CD14-positive monocyte (primary cell): ENCODE results near the gene MIPOL1. TPM values are rescaled to one million over a fixed set of nuclear protein-coding genes. Genes with fewer than 3 reads are reported as not detected.

Experiments used
- DNase-seq, 3 donors: peaks; one replicate each; pipeline ENCODE4 v3.0.0-alpha.2; 2011 to 2022
- H2AFZ ChIP-seq: 2 replicates; pipeline ENCODE4 v1.6.0; 2012; ENCODE audit warnings: mild to moderate bottlenecking, low read depth, low read length, inconsistent platforms; ENCODE audit not compliant: insufficient read depth, poor library complexity, severe bottlenecking
- H3K27ac ChIP-seq, 2 donors: 1 replicate in 1 of 2; 2 replicates in 1 of 2; pipeline ENCODE4 v1.5.1; 2012 to 2013; ENCODE audit warnings: low read length in 2 of 2, control low read depth in 1 of 2, inconsistent platforms in 1 of 2, low read depth in 1 of 2, mild to moderate bottlenecking in 1 of 2
- H3K27me3 ChIP-seq, 2 donors: one replicate each; pipeline versions ENCODE4 v1.6.0 to v1.6.1; 2011 to 2013; ENCODE audit warnings: low read length in 2 of 2; ENCODE audit not compliant: control insufficient read depth in 2 of 2, insufficient read depth in 2 of 2
- H3K36me3 ChIP-seq, 2 donors: replicated peaks in 1 of 2; 1 replicate in 1 of 2; 2 replicates in 1 of 2; pipeline versions ENCODE4 v1.5.1 to v1.6.1; 2012 to 2013; ENCODE audit warnings: low read length in 2 of 2, control low read depth in 1 of 2, inconsistent platforms in 1 of 2, mild to moderate bottlenecking in 1 of 2; ENCODE audit not compliant: insufficient read depth in 2 of 2, control insufficient read depth in 1 of 2
- H3K4me1 ChIP-seq, 2 donors: 1 replicate in 1 of 2; 2 replicates in 1 of 2; pipeline versions ENCODE4 v1.5.1 to v1.6.1; 2012 to 2013; ENCODE audit warnings: low read length in 2 of 2, control low read depth in 1 of 2, inconsistent platforms in 1 of 2, mild to moderate bottlenecking in 1 of 2, moderate library complexity in 1 of 2; ENCODE audit not compliant: insufficient read depth in 2 of 2, control insufficient read depth in 1 of 2
- H3K4me2 ChIP-seq: replicated peaks from 2 replicates; pipeline ENCODE3; 2012; ENCODE audit warnings: low read length, moderate library complexity, mild to moderate bottlenecking; ENCODE audit not compliant: poor library complexity, severe bottlenecking; ENCODE audit errors: extremely low read depth
- H3K4me3 ChIP-seq, 3 experiments: fragments of 200-600 bp in 1 of 3; sonication (generic) in 1 of 3; replicated peaks in 1 of 3; 1 replicate in 2 of 3; 2 replicates in 1 of 3; pipeline ENCODE4 v1.5.1; 2011 to 2013; ENCODE audit warnings: low read length in 3 of 3, mild to moderate bottlenecking in 3 of 3, control low read depth in 2 of 3, low read depth in 2 of 3, inconsistent platforms in 1 of 3, moderate library complexity in 1 of 3
- H3K79me2 ChIP-seq: 2 replicates; pipeline ENCODE4 v1.6.0; 2012; ENCODE audit warnings: mild to moderate bottlenecking, control low read depth, inconsistent platforms, low read length, moderate library complexity; ENCODE audit not compliant: insufficient read depth
- H3K9ac ChIP-seq: 2 replicates; pipeline ENCODE4 v1.6.0; 2017; ENCODE audit warnings: low read length, mild to moderate bottlenecking; ENCODE audit not compliant: insufficient read depth, poor library complexity, severe bottlenecking
- H3K9me3 ChIP-seq, 2 donors: replicated peaks in 1 of 2; 1 replicate in 1 of 2; 2 replicates in 1 of 2; pipeline versions ENCODE4 v1.5.1 to v1.6.1; 2012 to 2013; ENCODE audit warnings: low read length in 2 of 2, control low read depth in 1 of 2; ENCODE audit not compliant: control insufficient read depth in 1 of 2, insufficient read depth in 1 of 2
- H4K20me1 ChIP-seq: 2 replicates; pipeline ENCODE4 v1.6.0; 2012; ENCODE audit warnings: mild to moderate bottlenecking, low read length, control low read depth, moderate library complexity; ENCODE audit not compliant: insufficient read depth
- H3K27ac Mint-ChIP-seq, 7 donors: one replicate each; pipeline ENCODE4 v1.8.0; 2020; ENCODE audit warnings: mild to moderate bottlenecking in 7 of 7, mixed read lengths in 7 of 7, moderate library complexity in 6 of 7, inconsistent platforms in 2 of 7
- H3K27me3 Mint-ChIP-seq, 3 donors: one replicate each; pipeline ENCODE4 v1.8.0; 2021 to 2022; ENCODE audit warnings: low read depth in 3 of 3, mild to moderate bottlenecking in 3 of 3, mixed read lengths in 3 of 3, moderate library complexity in 3 of 3, inconsistent platforms in 1 of 3
- H3K36me3 Mint-ChIP-seq, 2 donors: one replicate each; pipeline ENCODE4 v1.8.0; 2020; ENCODE audit warnings: mixed read lengths in 2 of 2, inconsistent platforms in 1 of 2, mild to moderate bottlenecking in 1 of 2
- H3K4me1 Mint-ChIP-seq: one replicate; pipeline ENCODE4 v1.8.0; 2020; ENCODE audit warnings: mild to moderate bottlenecking, mixed read lengths
- H3K4me3 Mint-ChIP-seq, 2 donors: one replicate each; pipeline ENCODE4 v1.8.0; 2020; ENCODE audit warnings: mild to moderate bottlenecking in 2 of 2, mixed read lengths in 2 of 2, moderate library complexity in 1 of 2
- H3K9me3 Mint-ChIP-seq, 7 donors: one replicate each; pipeline ENCODE4 v1.8.0; 2020 to 2022; ENCODE audit warnings: mixed read lengths in 7 of 7, mild to moderate bottlenecking in 6 of 7, moderate library complexity in 6 of 7, inconsistent platforms in 2 of 7
- WGBS: methylation state at CpG from one replicate; pipeline ENCODE4 v1.1.5; 2013; ENCODE audit warnings: missing lambda C conversion rate; ENCODE audit not compliant: insufficient coverage; 5-methylcytosine and 5-hydroxymethylcytosine counted together
- intact Hi-C, 2 donors: fragments of 100-400 bp; cut with micrococcal nuclease; formaldehyde crosslinking; loops; one replicate each; pipeline versions ENCODE4 v1.15.0 to v1.15.1; 2023
- polyA plus RNA-seq, 3 donors: library from polyadenylated mRNA; depleted of rRNA in 1 of 3; unstranded in 2 of 3; stranded (reverse) in 1 of 3; fragments of 300-500 nt in 2 of 3; fragments of >200 nt in 1 of 3; fragmentation: Illumina TruSeq in 2 of 3; gene quantifications; 1 replicate in 2 of 3; 2 replicates in 1 of 3; pipeline ENCODE4 v1.2.3, GENCODE V29; 2012 to 2021
- TF ChIP-seq, protein P1 (sequence below): fragments of 200-600 bp; IDR thresholded peaks from one replicate; pipeline ENCODE4 v1.8.0; 2022; ENCODE audit warnings: antibody characterized with exemption, mild to moderate bottlenecking

The MIPOL1 gene
- polyA plus RNA-seq, 3 donors, result not detected

GRCh38 chr14:37579274-37579673, 381.5 kb downstream of the MIPOL1 start:
- no peaks in the 10 kb centered on the region for H3K79me2 ChIP-seq
- Mint-ChIP-seq H3K36me3 (no peaks in the 10 kb centered on the region), H3K4me3 (no peak overlapping the region), H3K9me3 (peaks cover 2 to 9% (median 6%) of the 10 kb centered on the region in 7 donors), H3K4me1 (no peaks in the 10 kb centered on the region), H3K27ac (no peak overlapping the region), H3K27me3 (peaks cover 26 to 38% (median 27%) of the 10 kb centered on the region in 3 donors)
- no peak overlapping the region for H3K27ac ChIP-seq
- H3K4me1 ChIP-seq, result no peaks in the 10 kb centered on the region
- H3K4me3 ChIP-seq, result no peak overlapping the region
- TF ChIP-seq, protein P1, sequence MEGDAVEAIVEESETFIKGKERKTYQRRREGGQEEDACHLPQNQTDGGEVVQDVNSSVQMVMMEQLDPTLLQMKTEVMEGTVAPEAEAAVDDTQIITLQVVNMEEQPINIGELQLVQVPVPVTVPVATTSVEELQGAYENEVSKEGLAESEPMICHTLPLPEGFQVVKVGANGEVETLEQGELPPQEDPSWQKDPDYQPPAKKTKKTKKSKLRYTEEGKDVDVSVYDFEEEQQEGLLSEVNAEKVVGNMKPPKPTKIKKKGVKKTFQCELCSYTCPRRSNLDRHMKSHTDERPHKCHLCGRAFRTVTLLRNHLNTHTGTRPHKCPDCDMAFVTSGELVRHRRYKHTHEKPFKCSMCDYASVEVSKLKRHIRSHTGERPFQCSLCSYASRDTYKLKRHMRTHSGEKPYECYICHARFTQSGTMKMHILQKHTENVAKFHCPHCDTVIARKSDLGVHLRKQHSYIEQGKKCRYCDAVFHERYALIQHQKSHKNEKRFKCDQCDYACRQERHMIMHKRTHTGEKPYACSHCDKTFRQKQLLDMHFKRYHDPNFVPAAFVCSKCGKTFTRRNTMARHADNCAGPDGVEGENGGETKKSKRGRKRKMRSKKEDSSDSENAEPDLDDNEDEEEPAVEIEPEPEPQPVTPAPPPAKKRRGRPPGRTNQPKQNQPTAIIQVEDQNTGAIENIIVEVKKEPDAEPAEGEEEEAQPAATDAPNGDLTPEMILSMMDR, result no peak
- H4K20me1 ChIP-seq, result no peaks in the 10 kb centered on the region
- no peak for DNase-seq
- peaks cover 2 to 11% of the 10 kb centered on the region in 2 donors for H3K9me3 ChIP-seq
- H3K9ac ChIP-seq, result no peak overlapping the region
- no peak overlapping the region for H3K4me2 ChIP-seq
- H2AFZ ChIP-seq, result no peak overlapping the region
- H3K36me3 ChIP-seq, result no peaks in the 10 kb centered on the region
- 51% methylated on average over 8 of the region's 9 CpGs for WGBS
- H3K27me3 ChIP-seq, result peaks cover 28 to 54% of the 10 kb centered on the region in 2 donors
- intact Hi-C loops, result no loop called here

DNA sequence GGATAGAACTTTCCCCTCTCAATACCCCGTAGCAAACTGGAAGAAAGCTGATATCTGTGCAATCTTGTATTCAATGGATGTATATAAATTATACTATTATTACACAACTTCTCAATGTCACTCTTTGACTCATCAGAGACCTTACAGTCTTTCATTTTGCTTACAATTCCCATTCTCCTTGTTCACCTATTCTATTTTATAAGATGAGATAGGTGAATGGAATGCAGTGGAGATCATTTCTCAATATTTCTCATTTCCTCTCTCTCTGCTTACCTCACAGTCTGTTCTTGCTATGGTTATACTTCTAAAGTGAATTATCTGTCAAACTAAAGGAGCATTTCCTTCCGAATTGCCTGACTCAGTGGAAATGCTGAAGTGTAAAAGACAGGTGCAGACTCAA, 382.4 kb downstream of the MIPOL1 start:
- no peaks in the 10 kb centered on the region for H3K79me2 ChIP-seq
- no peak overlapping the region for H3K4me2 ChIP-seq

More for the DNA sequence above, 382.4 kb downstream of the MIPOL1 start:
- WGBS, result 67% methylated on average over 1 of the region's 2 CpGs
- Histone ChIP-seq H3K4me3 (no peak overlapping the region), H3K4me1 (no peaks in the 10 kb centered on the region), H3K36me3 (no peaks in the 10 kb centered on the region), H3K9ac (no peak overlapping the region), H2AFZ (no peak overlapping the region), H3K27ac (no peak overlapping the region), H3K27me3 (peaks cover 30 to 60% of the 10 kb centered on the region in 2 donors), H4K20me1 (no peaks in the 10 kb centered on the region), H3K9me3 (peaks cover 6 to 20% of the 10 kb centered on the region in 2 donors)
- TF ChIP-seq, protein P1, result no peak
- Mint-ChIP-seq H3K9me3 (peaks cover 2 to 17% (median 8%) of the 10 kb centered on the region in 7 donors), H3K4me3 (no peak overlapping the region), H3K27me3 (peaks cover 33 to 44% (median 35%) of the 10 kb centered on the region in 3 donors), H3K4me1 (no peaks in the 10 kb centered on the region), H3K36me3 (no peaks in the 10 kb centered on the region), H3K27ac (no peak overlapping the region)
- DNase-seq, result no peak
- intact Hi-C loops, result no loop called here
